ENCODE results near the gene RNU1-3.
"Not testable (repeated sequence)": the region's sequence is repeated elsewhere in the genome, so short reads cannot be mapped to it uniquely, and the experiment has no call there.

Gene RNU1-3

DNA sequence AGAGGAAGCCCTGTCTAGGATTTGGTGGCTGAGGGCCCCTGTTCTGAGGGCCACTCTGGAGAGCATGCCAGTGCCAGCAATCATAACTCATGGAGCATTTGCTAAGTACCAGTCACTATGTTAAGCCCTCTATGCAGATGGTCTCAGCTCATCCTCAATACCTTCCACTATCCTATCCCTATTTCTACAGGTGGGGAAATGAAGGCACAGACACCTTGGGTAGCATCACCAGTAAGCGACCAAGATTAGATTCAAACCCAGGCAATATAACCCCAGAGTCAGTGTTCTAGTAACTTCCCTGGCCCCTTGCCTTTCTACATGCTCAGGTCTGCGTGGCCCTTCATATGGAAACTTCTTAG lies 45.5 kb downstream of the RNU1-3 start:
- no peak for TF ChIP-seq CTCF (IDR thresholded peaks at IDR 0.05; ENCODE audit: low read depth, low read length)
- H3K4me3 ChIP-seq (ENCODE audit: low read depth, low read length): no peak overlapping the region

- not testable (repeated sequence) for H3K4me3 ChIP-seq (ENCODE audit: low read depth, low read length)
Measured at GRCh38 chr1:16619803-16620501, 46.8 kb downstream of the RNU1-3 start.

GRCh38 chr1:16618719-16619118 lies 48.0 kb downstream of the RNU1-3 start:
- no peak for TF ChIP-seq CTCF (IDR thresholded peaks at IDR 0.05; ENCODE audit: low read depth, low read length)
- H3K4me3 ChIP-seq (ENCODE audit: low read depth, low read length): no peak overlapping the region

GRCh38 chr1:16617778-16618580 lies 48.8 kb downstream of the RNU1-3 start:
- H3K4me3 ChIP-seq (ENCODE audit: low read depth, low read length): no peak overlapping the region
- TF ChIP-seq CTCF (IDR thresholded peaks at IDR 0.05; ENCODE audit: low read depth, low read length): no peak

DNA sequence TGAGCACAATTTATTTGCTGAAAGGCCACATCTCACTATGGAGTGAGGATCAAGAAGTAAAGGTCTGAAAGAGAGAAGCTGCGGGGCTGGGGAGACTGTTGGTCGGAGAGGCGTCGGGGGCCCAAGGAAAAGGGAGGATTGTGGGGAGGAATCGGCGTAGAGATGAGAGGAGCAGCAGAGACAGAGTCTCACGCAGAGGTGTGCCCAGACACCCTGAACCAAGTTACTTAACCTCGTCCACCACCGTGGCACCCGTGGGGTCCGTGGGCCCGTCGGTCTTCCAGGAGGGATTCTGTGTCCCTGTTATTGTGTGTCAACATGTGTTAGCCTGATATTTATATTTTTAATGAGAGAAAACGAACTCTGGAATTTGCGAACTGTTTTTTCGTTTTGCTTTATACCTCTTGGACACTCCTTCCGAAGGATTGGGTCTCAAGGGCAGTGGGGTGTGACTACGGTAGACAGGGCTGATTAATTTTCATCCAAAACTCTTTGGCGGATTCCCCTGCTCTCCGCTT lies 49.6 kb downstream of the RNU1-3 start:
- no peak for TF ChIP-seq CTCF (IDR thresholded peaks at IDR 0.05; ENCODE audit: low read depth, low read length)
- no peak overlapping the region for H3K4me3 ChIP-seq (ENCODE audit: low read depth, low read length)
